GM21515 (cell line): ENCODE data around the gene ZNF579.

Source experiments
- ATAC-seq: cut with Tn5 transposase; IDR thresholded peaks from one replicate; pipeline ENCODE4 v1.9.1; 2021; ENCODE audit not compliant: unreplicated experiment

Gene ZNF579, protein sequence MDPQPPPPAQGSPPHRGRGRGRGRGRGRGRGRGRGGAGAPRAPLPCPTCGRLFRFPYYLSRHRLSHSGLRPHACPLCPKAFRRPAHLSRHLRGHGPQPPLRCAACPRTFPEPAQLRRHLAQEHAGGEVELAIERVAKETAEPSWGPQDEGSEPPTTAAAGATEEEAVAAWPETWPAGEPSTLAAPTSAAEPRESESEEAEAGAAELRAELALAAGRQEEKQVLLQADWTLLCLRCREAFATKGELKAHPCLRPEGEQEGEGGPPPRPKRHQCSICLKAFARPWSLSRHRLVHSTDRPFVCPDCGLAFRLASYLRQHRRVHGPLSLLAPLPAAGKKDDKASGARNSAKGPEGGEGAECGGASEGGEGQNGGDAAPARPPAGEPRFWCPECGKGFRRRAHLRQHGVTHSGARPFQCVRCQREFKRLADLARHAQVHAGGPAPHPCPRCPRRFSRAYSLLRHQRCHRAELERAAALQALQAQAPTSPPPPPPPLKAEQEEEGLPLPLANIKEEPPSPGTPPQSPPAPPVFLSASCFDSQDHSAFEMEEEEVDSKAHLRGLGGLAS

GRCh38 chr19:55580628-55581144, at the start of gene ZNF579:
TSS of gene ZNF579 (minus strand) at chr19:55580848. CDS start at chr19:55579639, 1,209 bp downstream.
- no peak for ATAC-seq

DNA sequence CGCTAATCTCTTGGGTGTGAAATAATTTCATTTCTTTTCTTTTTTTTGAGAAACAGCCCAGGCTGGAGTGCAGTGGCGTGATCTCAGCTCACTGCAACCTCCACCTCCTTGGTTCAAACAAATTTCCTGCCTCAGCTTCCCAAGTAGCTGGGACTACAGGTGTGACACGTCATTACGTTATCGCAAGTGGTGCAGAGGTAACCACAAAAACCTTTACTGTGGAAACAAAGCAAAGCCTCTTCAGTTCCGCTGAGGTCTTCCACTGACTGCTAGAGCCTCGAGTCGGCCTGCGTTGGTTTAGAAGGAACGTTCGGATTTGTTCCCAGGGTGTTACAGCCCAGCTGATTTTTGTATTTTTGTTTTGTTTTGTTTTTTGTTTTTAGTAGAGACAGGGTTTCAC, 45.7 kb upstream of the ZNF579 start:
- ATAC-seq: no peak

DNA sequence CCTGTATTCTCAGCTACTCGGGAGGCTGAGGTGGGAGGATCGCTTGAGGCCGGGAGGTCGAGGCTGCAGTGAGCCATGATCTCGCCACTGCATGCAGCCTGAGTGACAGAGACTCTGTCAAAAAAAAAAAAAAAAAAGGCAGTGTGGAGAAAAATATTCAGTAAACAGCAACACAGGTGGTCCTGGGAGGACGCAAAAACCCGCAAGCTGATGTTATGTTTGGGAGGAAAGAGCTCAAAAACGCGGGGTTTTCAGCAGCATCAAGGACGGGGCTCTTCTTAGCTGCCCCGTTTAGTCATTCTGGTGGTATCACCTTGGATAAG, 44.3 kb upstream of the ZNF579 start:
- ATAC-seq: peak; percentile 2

DNA sequence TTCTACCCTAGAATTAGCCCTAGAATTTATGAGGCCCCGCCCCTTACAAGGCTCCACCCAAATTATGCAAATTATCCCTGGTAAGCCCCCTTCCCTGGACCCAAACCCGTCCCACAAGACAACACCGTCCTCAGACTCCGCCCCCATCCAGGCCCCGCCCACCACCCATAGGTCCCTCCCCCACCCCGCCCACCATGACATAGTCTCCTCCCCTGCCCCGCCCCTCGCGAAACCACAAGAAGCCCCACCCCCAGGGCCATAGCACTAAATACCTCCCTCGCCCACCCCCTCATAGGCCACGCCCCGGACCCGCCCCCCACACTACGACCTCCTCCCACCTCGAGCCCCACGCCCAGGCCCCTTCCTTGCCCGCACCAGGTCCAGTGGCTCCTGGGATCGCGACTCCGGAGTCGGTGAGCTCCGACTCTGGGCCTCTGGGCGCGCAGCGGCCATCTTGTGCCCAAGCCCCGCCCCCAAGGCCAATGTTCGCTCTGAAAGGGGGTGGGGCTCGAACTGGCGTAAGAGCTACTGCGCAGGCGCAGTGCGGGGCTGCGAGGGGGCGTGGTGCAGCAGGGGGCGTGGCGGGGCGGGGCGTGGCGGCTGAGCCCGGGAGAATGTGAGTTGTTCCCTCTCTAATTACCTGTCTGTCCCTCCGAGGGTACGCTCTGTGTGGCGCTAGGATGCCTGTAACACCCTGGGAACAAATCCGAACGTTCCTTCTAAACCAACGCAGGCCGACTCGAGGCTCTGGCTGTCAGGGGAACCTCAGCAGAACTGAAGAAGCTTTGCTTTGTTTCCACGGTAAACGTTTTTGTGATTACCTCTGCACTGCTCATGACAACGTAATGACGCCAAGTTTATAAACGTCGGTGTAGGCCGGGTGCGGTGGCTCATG, 43.7 kb upstream of the ZNF579 start, which contains the start of gene ZNF784:
ZNF784 (minus strand) TSS at position 458 of the 895 bp plus-strand sequence; CDS start at position 453, 5 bp downstream.
- peak; percentile 43 for ATAC-seq

DNA sequence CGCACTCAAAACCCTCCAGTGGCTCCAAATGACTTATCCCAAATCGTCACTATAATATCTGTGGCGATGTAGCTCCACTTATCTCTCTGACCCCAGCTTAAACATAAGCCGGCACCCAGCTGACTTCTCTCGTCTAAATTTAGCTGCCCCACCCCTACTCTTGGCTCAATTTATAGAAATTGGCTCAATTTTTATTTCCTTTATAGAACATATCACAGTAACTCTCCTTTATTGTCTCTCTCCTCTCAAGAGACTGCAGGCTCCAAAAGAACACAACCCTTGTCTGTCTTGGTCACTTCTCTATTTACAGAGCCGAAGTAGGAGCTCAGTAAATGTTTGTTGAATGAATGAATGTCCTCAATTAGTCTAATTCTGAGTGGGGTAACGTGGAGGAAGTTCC, 42.9 kb upstream of the ZNF579 start:
- ATAC-seq: no peak

DNA sequence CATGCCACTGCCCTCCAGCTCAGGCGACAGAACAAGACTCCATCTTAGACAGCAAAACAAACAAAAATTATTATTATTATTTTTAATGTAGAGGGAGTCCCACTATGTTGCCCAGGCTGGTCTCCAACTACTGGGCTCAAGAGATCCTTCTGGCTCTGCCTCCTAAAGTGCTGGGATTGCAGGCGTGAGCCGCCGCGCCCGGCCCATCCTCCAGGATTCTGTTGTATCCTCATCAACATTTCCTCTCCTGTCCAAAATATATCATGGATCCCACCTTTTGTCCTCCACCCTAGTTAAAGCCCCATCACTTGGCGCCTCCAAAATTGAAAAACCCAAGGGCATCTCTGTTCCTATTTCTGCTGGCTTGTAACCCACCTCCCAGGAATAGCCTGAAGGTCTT, 42.5 kb upstream of the ZNF579 start:
- no peak for ATAC-seq

- no peak for ATAC-seq
These were observed 41.8 kb upstream of the ZNF579 start for GRCh38 chr19:55622242-55622969.

- ATAC-seq: no peak
These were observed 41.1 kb upstream of the ZNF579 start for GRCh38 chr19:55621673-55622231.

DNA sequence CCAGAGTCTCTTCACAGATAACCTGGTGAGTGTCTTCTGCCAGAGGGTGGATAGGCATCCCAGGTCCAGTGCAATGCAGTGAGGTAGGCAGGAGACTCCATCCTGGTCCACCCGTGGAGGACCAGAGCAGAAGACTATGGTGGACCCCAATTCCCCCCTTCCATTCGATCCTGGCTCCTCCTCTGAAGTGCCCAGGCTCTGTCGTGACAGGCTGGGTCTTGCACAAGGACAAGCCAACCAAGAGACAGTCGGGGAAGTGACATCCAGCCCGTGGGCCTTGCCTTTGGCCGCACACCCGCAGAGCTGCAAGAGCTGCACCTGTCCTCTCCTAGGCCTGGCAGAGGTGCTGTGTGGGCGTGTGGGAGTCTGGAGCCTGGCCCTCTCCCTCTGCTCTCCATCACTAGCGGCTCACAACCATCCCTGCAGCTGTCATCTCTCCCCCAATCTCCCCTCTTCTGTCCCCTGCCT, 40.6 kb upstream of the ZNF579 start:
- ATAC-seq: no peak

DNA sequence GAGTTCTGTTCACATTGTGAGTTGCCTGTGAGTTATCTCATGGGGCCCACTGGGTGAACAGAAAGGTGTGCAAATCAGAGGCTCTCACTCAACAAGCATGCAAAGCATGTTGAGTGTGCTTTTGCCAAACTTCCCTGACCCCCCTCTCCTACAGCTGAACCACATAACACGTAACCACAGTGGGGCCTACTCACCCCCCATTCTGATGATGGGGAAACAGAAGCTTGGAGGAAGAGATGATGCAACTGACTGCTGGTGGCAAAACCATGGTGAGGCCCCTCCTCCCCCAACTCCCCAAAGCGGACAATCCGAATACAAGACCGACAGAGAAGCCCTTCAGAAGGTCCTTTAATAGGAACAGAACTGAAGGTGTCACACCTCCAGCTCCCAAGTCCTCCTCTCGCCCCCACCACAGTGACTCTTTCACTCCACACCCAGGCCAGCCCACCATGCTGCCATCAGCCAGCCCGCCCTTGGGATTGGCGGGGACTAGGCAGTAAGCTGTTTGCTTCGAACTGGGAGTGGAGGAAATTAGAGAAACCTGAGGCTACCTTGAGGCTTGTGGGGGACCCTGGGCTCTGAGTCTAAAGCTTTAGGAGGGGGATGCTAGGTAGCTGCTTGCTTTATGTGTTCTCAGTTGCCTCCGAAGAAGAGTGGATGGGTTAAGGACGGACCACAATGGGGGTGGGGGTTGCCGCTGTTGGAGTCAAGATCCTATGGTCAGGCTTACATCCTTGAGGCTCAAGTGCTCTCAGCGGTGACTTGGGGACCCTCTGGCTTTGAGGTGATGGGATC, 40.0 kb upstream of the ZNF579 start:
- no peak for ATAC-seq

- ATAC-seq: no peak
These were observed 38.6 kb upstream of the ZNF579 start for GRCh38 chr19:55619286-55619685.

GRCh38 chr19:55618426-55618825, 37.8 kb upstream of the ZNF579 start:
- ATAC-seq: no peak

- ATAC-seq: no peak
These were observed 36.8 kb upstream of the ZNF579 start for GRCh38 chr19:55617426-55617825.

- ATAC-seq: no peak
These were observed 35.8 kb upstream of the ZNF579 start for GRCh38 chr19:55616395-55616875.

GRCh38 chr19:55615543-55616394, 35.1 kb upstream of the ZNF579 start:
- no peak for ATAC-seq

- ATAC-seq: no peak
These were observed 34.3 kb upstream of the ZNF579 start for GRCh38 chr19:55614711-55615542.

GRCh38 chr19:55613930-55614710, 33.5 kb upstream of the ZNF579 start:
- ATAC-seq: no peak
